Neuronal stem cell (in vitro differentiated cells): ENCODE results near the gene EIF2S3.
"Not testable (repeated sequence)": the region's sequence is repeated elsewhere in the genome, so short reads cannot be mapped to it uniquely, and the experiment has no call there.

Source experiments
- DNase-seq: peaks from one replicate; pipeline ENCODE4 v3.0.0-alpha.2; 2013; ENCODE audit warnings: low spot score
- H2AFZ ChIP-seq: one replicate; pipeline ENCODE4 v1.6.1; 2013; ENCODE audit warnings: mild to moderate bottlenecking, low read length, inconsistent platforms
- H2AK5ac ChIP-seq: 2 replicates; pipeline ENCODE4 v1.6.1; 2013; ENCODE audit warnings: low read depth, mild to moderate bottlenecking, inconsistent platforms, low read length, moderate library complexity, mixed read lengths
- H2BK120ac ChIP-seq: 2 replicates; pipeline ENCODE4 v1.6.1; 2013; ENCODE audit warnings: low read depth, mild to moderate bottlenecking, inconsistent platforms, low read length, moderate library complexity, mixed read lengths
- H2BK12ac ChIP-seq: one replicate; pipeline ENCODE4 v1.6.1; 2013; ENCODE audit warnings: low read length, inconsistent platforms
- H2BK15ac ChIP-seq: 2 replicates; pipeline ENCODE4 v1.6.1; 2013; ENCODE audit warnings: mild to moderate bottlenecking, low read length, inconsistent platforms, mixed read lengths
- H2BK5ac ChIP-seq: one replicate; pipeline ENCODE4 v1.6.1; 2013; ENCODE audit warnings: inconsistent platforms, mild to moderate bottlenecking, low read length, moderate library complexity
- H3K14ac ChIP-seq: one replicate; pipeline ENCODE4 v1.6.1; 2013; ENCODE audit warnings: low read length, inconsistent platforms
- H3K18ac ChIP-seq: 2 replicates; pipeline ENCODE4 v1.6.1; 2013; ENCODE audit warnings: low read length, inconsistent platforms
- H3K23ac ChIP-seq: 2 replicates; pipeline ENCODE4 v1.6.1; 2013; ENCODE audit warnings: low read depth, mild to moderate bottlenecking, mixed read lengths, low read length, inconsistent platforms; ENCODE audit not compliant: poor library complexity
- H3K27ac ChIP-seq: replicated peaks from 3 replicates; pipeline ENCODE4 v1.5.1; 2013; ENCODE audit warnings: low read length, inconsistent platforms
- H3K27me3 ChIP-seq, 3 experiments: 2 replicates each; pipeline ENCODE4 v1.6.1; 2013; ENCODE audit warnings: low read length in 3 of 3, mild to moderate bottlenecking in 2 of 3, inconsistent platforms in 1 of 3, low read depth in 1 of 3, mixed read lengths in 1 of 3, moderate library complexity in 1 of 3; ENCODE audit not compliant: control insufficient read depth in 3 of 3, insufficient read depth in 3 of 3
- H3K36me3 ChIP-seq, 2 donors: replicated peaks in 1 of 2; 2 replicates each; pipeline ENCODE4 v1.6.1; 2013; ENCODE audit warnings: low read length in 2 of 2; ENCODE audit not compliant: control insufficient read depth in 2 of 2, insufficient read depth in 2 of 2
- H3K4ac ChIP-seq: 2 replicates; pipeline ENCODE4 v1.6.1; 2013; ENCODE audit warnings: inconsistent platforms, mild to moderate bottlenecking, low read length, moderate library complexity
- H3K4me1 ChIP-seq, 2 donors: 1 replicate in 1 of 2; 2 replicates in 1 of 2; pipeline ENCODE4 v1.6.1; 2013; ENCODE audit warnings: low read length in 2 of 2, low read depth in 1 of 2; ENCODE audit not compliant: control insufficient read depth in 2 of 2, insufficient read depth in 1 of 2
- H3K4me2 ChIP-seq: one replicate; pipeline ENCODE4 v1.6.1; 2013; ENCODE audit warnings: mild to moderate bottlenecking, low read length, inconsistent platforms; ENCODE audit not compliant: insufficient read depth, poor library complexity, severe bottlenecking
- H3K4me3 ChIP-seq, 2 donors: 2 replicates each; pipeline ENCODE4 v1.5.1; 2013; ENCODE audit warnings: low read length in 2 of 2, mild to moderate bottlenecking in 2 of 2, inconsistent platforms in 1 of 2, moderate library complexity in 1 of 2
- H3K79me1 ChIP-seq: one replicate; pipeline ENCODE4 v1.6.1; 2013; ENCODE audit warnings: low read depth, mild to moderate bottlenecking, inconsistent platforms, low read length, moderate library complexity
- H3K9ac ChIP-seq: one replicate; pipeline ENCODE4 v1.6.1; 2013; ENCODE audit warnings: mild to moderate bottlenecking, low read depth, low read length, inconsistent platforms; ENCODE audit not compliant: poor library complexity
- H3K9me3 ChIP-seq, 2 donors: replicated peaks in 1 of 2; 2 replicates each; pipeline versions ENCODE3 to v1.6.1; 2013; ENCODE audit warnings: low read length in 2 of 2, mild to moderate bottlenecking in 2 of 2, inconsistent platforms in 1 of 2, low read depth in 1 of 2, mixed read lengths in 1 of 2, moderate library complexity in 1 of 2; ENCODE audit not compliant: control insufficient read depth in 2 of 2, insufficient read depth in 1 of 2
- H4K8ac ChIP-seq: one replicate; pipeline ENCODE4 v1.6.1; 2013; ENCODE audit warnings: low read depth, mild to moderate bottlenecking, inconsistent platforms, low read length, moderate library complexity
- H4K91ac ChIP-seq: one replicate; pipeline ENCODE4 v1.6.1; 2013; ENCODE audit warnings: low read length, low read depth, mild to moderate bottlenecking, inconsistent platforms; ENCODE audit not compliant: poor library complexity
- WGBS, 2 donors: extraction: QIAGEN DNeasy Blood & Tissue Kit; methylation state at CpG; one replicate each; pipeline ENCODE4 v1.1.7; 2013; ENCODE audit warnings: missing lambda C conversion rate in 2 of 2, mixed read lengths in 1 of 2; ENCODE audit not compliant: insufficient read length in 2 of 2, insufficient replicate concordance in 1 of 2; ENCODE audit errors: extremely low coverage in 2 of 2; 5-methylcytosine and 5-hydroxymethylcytosine counted together

The EIF2S3 gene

GRCh38 chrX:24049643-24050042 lies 5.1 kb upstream of the EIF2S3 start:
- not testable (repeated sequence) for DNase-seq, H2BK12ac ChIP-seq, H3K79me1 ChIP-seq, H3K4me1 ChIP-seq, H3K4me2 ChIP-seq, H2BK120ac ChIP-seq, H3K18ac ChIP-seq, H3K4me3 ChIP-seq, H3K27me3 ChIP-seq, H2BK5ac ChIP-seq, H2AK5ac ChIP-seq, H3K4ac ChIP-seq, H3K27ac ChIP-seq, H3K9me3 ChIP-seq, H2AFZ ChIP-seq, H3K36me3 ChIP-seq, H2BK15ac ChIP-seq, H3K14ac ChIP-seq, H4K8ac ChIP-seq, H3K9ac ChIP-seq, H3K23ac ChIP-seq, H4K91ac ChIP-seq
- whole genome bisulfite sequencing, 2 donors: no CpG with 5 or more reads among the region's 24 CpGs

- not testable (repeated sequence) for H3K27ac ChIP-seq, H3K23ac ChIP-seq, H2BK12ac ChIP-seq, H3K18ac ChIP-seq, H4K8ac ChIP-seq, H3K9ac ChIP-seq, H3K4ac ChIP-seq, H3K4me1 ChIP-seq, H3K4me3 ChIP-seq, H2AK5ac ChIP-seq, H3K9me3 ChIP-seq, H2BK5ac ChIP-seq, H3K27me3 ChIP-seq, DNase-seq, H3K14ac ChIP-seq, H2BK15ac ChIP-seq, H3K36me3 ChIP-seq, H3K4me2 ChIP-seq, H2BK120ac ChIP-seq, H4K91ac ChIP-seq, H3K79me1 ChIP-seq
- no CpG with 5 or more reads among the region's 26 CpGs for WGBS, 2 donors
- H2AFZ ChIP-seq: peak overlapping the region; percentile 22
These were observed 4.0 kb upstream of the EIF2S3 start for GRCh38 chrX:24050522-24051318.

- Histone ChIP-seq H2BK5ac (peak overlapping the region; percentile 11), H3K18ac (peak overlapping the region; percentile 90), H3K79me1 (no peaks in the 10 kb centered on the region), H4K8ac (no peak overlapping the region), H2BK120ac (no peak overlapping the region), H3K23ac (no peak overlapping the region), H3K9ac (peak overlapping the region; percentile 86), H2AFZ (peak overlapping the region; percentile 88), H2BK12ac (no peak overlapping the region), H3K4me1 (peaks cover 1 to 2% of the 10 kb centered on the region in 2 donors), H4K91ac (no peak overlapping the region), H3K14ac (no peak overlapping the region), H3K4ac (no peak overlapping the region), H2BK15ac (no peak overlapping the region), H3K27me3 (no peaks in the 10 kb centered on the region), H3K27ac (peak overlapping the region; percentile 90), H3K4me3 (peak overlapping the region in 1 of 2 donors; percentile 97), H3K9me3 (no peaks in the 10 kb centered on the region), H3K4me2 (peak overlapping the region; percentile 56), H2AK5ac (no peak overlapping the region), H3K36me3 (peaks cover 0 to 25% of the 10 kb centered on the region in 2 donors)
- DNase-seq: no peak
- no CpG with 5 or more reads among the region's 14 CpGs for WGBS, 2 donors
These were observed 244 bp downstream of the EIF2S3 start for GRCh38 chrX:24055043-24055356.

GRCh38 chrX:24063488-24063887 lies 8.7 kb downstream of the EIF2S3 start:
- Histone ChIP-seq H3K4ac (no peak overlapping the region), H4K91ac (no peak overlapping the region), H2AK5ac (no peak overlapping the region), H2BK12ac (no peak overlapping the region), H3K4me1 (no peaks in the 10 kb centered on the region), H3K23ac (no peak overlapping the region), H4K8ac (no peak overlapping the region), H2AFZ (no peak overlapping the region), H3K18ac (no peak overlapping the region), H3K14ac (no peak overlapping the region), H3K9ac (no peak overlapping the region), H3K79me1 (no peaks in the 10 kb centered on the region), H2BK120ac (no peak overlapping the region), H3K27me3 (no peaks in the 10 kb centered on the region), H3K9me3 (no peaks in the 10 kb centered on the region), H3K4me2 (no peak overlapping the region), H3K36me3 (peaks cover 0 to 85% of the 10 kb centered on the region in 2 donors), H3K27ac (no peak overlapping the region), H2BK15ac (no peak overlapping the region), H2BK5ac (no peak overlapping the region), H3K4me3 (no peak overlapping the region)
- WGBS, 2 donors: no CpG with 5 or more reads among the region's 6 CpGs
- DNase-seq: no peak
